Measurements from ENCODE around the gene C1orf210.

DNA sequence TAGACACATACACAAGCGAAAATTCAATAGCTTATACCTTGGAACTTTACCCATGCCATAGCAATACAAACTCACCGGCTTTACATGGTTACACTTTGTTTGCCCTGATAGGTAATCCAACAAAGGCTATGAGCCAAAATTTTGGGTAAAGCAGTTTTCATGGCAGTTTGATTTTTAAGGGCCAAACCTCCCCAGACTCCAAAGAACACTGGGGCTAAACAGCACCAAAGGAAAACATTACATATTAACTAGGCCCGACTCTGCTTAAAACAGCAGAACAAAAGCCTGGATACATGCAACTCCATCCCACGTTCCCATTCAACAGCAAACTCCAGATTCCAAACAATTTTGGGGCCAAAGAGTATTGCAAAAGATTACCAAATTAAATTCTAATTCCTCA lies 19.9 kb downstream of the C1orf210 start:
- TF ChIP-seq, protein P1, sequence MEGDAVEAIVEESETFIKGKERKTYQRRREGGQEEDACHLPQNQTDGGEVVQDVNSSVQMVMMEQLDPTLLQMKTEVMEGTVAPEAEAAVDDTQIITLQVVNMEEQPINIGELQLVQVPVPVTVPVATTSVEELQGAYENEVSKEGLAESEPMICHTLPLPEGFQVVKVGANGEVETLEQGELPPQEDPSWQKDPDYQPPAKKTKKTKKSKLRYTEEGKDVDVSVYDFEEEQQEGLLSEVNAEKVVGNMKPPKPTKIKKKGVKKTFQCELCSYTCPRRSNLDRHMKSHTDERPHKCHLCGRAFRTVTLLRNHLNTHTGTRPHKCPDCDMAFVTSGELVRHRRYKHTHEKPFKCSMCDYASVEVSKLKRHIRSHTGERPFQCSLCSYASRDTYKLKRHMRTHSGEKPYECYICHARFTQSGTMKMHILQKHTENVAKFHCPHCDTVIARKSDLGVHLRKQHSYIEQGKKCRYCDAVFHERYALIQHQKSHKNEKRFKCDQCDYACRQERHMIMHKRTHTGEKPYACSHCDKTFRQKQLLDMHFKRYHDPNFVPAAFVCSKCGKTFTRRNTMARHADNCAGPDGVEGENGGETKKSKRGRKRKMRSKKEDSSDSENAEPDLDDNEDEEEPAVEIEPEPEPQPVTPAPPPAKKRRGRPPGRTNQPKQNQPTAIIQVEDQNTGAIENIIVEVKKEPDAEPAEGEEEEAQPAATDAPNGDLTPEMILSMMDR (IDR thresholded peaks at IDR 0.05), result no peak
- TF ChIP-seq EP300 (IDR thresholded peaks at IDR 0.05) (no peak), POLR2AphosphoS5 (IDR thresholded peaks at IDR 0.05) (no peak), POLR2A (IDR thresholded peaks at IDR 0.05) (no peak)
